GM12873 (cell line): ENCODE results near the gene BEAN1.

Experiments used
- CTCF ChIP-seq: IDR thresholded peaks from 2 replicates; pipeline ENCODE4 v1.5.1; 2012; ENCODE audit warnings: low read depth, mild to moderate bottlenecking, moderate library complexity, low read length, control low read depth; ENCODE audit not compliant: insufficient read depth; ENCODE audit errors: missing control alignments

Gene BEAN1

GRCh38 chr16:66458853-66459252, 31.8 kb downstream of the BEAN1 start:
- TF ChIP-seq CTCF: no peak

DNA sequence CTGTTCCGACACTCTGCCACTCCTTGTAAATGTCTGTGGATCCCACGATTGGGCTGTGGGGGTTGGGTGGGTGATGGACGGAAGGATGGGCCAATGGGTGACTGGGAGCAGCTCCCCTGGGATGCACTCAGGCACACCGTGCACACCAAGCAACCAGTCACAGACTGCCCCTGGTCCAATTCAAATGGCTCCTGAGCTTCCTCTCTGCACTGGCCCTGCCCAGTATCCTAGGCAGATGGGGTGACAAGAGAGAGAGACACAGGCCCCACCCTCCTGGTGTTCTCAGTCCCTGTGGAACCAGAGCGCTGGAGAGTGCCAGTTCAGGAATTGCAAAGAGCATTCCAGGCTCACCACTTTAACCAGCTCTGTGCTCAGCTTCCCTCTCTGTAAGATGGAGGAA, 32.8 kb downstream of the BEAN1 start:
- TF ChIP-seq CTCF: no peak

DNA sequence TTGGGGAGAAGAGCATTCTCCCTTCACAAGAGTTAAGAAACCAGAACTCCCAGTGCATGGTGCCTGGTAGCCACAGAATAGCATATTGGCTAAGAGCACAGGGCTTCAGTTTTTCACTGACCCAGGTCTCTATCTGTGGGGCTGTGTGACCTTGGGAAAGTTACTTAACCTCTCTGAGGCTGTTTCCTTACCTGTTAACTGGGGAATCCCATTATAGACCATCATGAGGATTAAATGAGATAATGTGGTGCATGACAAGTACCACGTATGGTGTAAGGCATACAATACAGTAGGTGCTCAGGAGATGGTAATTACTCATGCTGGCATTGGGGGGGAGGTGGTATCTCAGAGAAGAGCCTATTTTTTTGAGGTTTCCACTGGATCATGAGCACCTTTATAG, 33.6 kb downstream of the BEAN1 start:
- no peak for TF ChIP-seq CTCF

- no peak for TF ChIP-seq CTCF
Observed at GRCh38 chr16:66462912-66463311, 35.8 kb downstream of the BEAN1 start.

GRCh38 chr16:66467611-66468010, 40.5 kb downstream of the BEAN1 start:
- TF ChIP-seq CTCF: no peak

DNA sequence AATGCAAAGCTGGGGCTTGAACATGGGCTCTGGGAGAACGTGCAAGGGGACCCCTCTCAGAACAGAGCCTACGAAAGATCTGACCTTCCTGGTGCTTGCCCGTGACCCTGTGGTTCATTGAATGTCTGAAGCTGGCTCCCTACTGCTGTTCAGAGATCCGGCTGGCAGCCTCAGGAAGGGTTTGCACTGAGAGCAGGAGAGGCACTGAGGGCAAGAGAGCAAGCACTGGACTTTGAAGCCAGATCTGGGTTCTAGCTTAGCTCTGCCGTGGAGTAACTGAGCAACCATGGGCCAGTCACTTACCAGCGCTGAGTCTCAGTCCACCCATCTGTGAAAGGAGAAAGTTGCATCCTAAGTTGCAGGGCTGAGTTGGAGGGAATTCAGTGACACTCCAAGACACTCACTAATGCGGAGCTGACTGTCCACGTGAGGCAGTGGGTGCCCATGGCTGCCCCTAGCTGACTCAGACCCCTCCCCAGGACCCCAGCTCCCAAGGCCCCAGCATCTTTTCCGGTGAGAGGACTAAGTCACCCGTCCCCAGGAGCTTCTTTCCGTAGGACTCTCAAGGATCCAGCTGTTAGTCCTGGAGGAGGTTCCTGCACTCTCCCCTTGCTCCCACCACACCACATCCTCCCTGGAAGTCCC, 41.3 kb downstream of the BEAN1 start:
- no peak for TF ChIP-seq CTCF

- TF ChIP-seq CTCF: no peak
Observed at GRCh38 chr16:66469291-66469946, 42.3 kb downstream of the BEAN1 start.
